Fibroblast of mammary gland (primary cell): ENCODE measurements around the gene CAPN5.
"Not testable (repeated sequence)": the region's sequence is repeated elsewhere in the genome, so short reads cannot be mapped to it uniquely, and the experiment has no call there.

Source experiments
- DNase-seq: peaks from one replicate; pipeline ENCODE4 v3.0.0-alpha.2; 2010; ENCODE audit warnings: low read depth
- H3K4me3 ChIP-seq: 2 replicates; pipeline ENCODE4 v1.5.1; 2011; ENCODE audit warnings: low read depth, mild to moderate bottlenecking, low read length, moderate library complexity; ENCODE audit not compliant: control insufficient read depth
- TF ChIP-seq, protein P1 (sequence below): conservative IDR thresholded peaks from 2 replicates; pipeline ENCODE4 v1.5.1; 2011; ENCODE audit warnings: low read depth, low read length, inconsistent platforms; ENCODE audit not compliant: control insufficient read depth, insufficient read depth

The CAPN5 gene

DNA sequence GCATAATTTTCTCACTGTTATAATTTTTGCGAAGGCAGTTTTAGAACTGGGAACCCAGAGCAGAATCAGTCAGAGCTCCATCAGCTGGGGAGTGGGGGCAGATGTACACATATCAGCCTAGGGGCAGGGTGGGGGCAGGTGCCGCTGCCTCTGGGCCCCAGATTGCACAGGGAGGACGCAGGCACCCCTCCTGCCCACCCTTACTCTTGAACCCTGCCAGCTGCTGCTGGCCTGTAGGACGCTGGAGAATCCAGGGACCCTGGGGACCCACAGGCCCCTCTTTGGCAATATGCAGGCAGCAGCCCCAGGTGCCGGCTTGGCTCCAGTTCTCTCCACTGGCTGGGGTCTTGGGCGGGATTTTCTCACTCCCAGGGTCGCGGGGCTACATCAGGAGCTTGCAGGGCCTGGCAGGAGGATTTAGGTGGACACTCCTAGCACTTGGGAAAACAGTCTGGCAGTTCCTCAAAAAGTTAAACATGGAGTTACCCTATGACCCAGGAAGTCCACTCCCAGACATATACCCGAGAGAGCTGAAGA lies 8.8 kb upstream of the CAPN5 start:
- H3K4me3 ChIP-seq, result no peak overlapping the region
- DNase-seq, result no peak
- TF ChIP-seq, protein P1, sequence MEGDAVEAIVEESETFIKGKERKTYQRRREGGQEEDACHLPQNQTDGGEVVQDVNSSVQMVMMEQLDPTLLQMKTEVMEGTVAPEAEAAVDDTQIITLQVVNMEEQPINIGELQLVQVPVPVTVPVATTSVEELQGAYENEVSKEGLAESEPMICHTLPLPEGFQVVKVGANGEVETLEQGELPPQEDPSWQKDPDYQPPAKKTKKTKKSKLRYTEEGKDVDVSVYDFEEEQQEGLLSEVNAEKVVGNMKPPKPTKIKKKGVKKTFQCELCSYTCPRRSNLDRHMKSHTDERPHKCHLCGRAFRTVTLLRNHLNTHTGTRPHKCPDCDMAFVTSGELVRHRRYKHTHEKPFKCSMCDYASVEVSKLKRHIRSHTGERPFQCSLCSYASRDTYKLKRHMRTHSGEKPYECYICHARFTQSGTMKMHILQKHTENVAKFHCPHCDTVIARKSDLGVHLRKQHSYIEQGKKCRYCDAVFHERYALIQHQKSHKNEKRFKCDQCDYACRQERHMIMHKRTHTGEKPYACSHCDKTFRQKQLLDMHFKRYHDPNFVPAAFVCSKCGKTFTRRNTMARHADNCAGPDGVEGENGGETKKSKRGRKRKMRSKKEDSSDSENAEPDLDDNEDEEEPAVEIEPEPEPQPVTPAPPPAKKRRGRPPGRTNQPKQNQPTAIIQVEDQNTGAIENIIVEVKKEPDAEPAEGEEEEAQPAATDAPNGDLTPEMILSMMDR, result no peak

DNA sequence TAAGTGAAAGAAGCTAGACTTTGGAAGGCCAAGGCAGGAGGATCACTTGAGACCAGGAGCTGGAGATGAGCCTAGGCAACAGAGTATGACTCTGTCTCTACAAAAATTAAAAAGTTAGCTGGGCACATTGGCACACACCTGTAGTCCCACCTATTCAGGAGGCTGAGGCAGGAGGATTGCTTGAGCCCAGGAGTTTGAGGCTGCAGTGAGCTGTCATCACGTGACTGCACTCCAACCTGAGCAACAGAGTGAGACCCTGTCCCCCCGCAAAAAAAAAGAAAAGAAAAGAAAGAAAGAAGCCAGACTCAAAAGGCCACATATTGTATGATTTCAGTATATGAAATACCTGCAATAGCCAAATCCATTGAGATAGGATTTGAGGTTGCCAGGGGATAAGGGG lies 7.9 kb upstream of the CAPN5 start:
- TF ChIP-seq, protein P1, result no peak
- no peak for DNase-seq

DNA sequence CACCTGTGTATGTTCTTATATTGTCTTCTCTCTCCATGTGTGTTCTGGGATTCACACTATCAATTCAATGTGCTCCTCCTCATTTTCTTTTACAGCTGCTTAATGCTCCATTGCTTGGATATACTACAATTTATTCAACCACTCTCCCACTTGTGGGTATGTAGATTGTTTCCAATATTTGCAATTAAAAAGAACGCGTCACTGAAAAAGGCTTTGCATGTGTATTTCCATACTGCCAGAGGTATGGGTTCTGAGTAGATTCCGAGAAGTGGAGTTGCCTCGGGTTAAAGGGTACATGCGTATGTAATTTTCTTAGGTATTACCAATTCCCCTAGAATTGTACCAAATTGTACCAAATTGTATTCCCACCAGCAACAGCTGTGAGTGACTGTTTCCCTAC lies 7.0 kb upstream of the CAPN5 start:
- TF ChIP-seq, protein P1, result no peak
- H3K4me3 ChIP-seq, result no peak overlapping the region
- DNase-seq, result no peak

More for the DNA sequence above, 7.9 kb upstream of the CAPN5 start:
- no peak overlapping the region for H3K4me3 ChIP-seq

DNA sequence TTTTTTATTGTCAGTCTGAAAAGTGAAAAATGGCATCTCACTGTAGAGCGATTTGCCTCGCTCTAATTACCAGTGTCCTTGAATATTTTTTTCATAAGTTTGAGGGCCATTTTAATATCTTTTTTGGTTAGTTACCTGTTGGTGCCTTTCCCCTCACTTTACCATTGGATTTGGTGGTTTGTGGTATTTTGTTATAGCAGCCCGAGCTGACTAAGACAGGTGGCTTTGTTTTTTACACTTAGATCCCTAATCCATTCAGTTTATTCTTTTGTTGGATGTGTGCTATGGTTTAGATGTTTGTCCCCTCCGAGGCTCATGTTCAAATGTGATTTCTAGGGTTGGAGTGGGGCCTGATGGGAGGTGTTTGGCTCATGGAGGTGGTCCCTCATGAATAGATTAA lies 6.5 kb upstream of the CAPN5 start:
- H3K4me3 ChIP-seq, result no peak overlapping the region
- no peak for DNase-seq
- TF ChIP-seq, protein P1, result no peak

DNA sequence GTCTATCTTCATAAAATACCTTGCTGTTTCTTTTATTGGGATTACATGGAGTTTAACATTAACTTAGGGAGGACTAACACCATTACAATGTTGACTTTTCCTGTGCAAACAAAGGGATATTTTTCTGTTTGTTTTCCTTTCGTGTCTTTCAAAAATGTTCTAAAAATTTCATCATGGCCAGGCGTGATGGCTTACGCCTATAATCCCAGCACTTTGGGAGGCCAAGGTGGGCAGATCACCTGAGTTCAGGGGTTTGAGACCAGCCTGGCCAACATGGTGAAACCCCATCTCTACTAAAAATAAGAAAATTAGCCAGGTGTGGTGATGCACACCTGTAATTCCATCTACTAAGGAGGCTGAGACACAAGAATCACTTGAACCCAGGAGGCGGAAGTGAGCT lies 5.5 kb upstream of the CAPN5 start:
- DNase-seq, result not testable (repeated sequence)

DNA sequence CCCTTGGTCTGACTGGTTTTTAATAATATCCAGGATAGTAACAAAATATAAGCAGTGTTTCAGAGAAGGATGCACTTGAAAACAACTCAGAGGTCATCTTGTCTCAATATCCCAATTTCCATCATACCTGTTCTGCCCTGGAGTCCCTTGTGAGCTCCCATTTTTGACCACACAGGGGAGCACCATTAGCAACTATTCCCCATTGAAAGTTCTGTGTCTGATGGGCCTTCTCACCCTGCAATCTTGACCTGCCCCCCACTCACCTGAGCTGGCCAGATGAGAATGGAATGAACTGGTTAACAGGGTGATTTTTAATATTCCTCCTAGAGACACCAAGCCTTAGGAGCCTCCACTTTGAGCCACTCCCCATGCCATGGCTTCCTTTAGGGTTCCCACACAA lies 3.8 kb upstream of the CAPN5 start:
- TF ChIP-seq, protein P1, result peak; percentile 16
- H3K4me3 ChIP-seq, result no peak overlapping the region
- DNase-seq, result no peak

More for the DNA sequence above, 5.5 kb upstream of the CAPN5 start:
- not testable (repeated sequence) for H3K4me3 ChIP-seq

DNA sequence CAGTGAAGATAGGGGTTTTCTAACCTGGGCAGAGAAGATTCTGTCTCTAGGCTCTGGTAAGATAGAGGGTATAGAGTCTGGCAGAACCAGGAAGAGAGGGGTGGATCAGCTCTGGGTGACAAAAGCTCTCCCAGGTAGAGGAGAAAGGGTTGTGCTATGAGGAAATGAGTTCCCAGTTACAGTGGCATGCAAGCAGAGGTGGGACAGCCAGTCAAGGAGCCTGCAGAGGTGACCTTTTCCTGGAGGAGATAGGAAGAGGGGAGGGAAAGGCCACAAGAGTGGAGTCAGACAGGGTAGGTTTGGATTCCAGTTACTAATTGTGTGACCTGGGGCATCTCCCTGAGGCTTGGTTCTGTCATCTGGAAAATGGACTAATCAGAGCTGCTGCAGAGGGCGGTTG lies 3.4 kb upstream of the CAPN5 start:
- no peak overlapping the region for H3K4me3 ChIP-seq
- no peak for DNase-seq
- TF ChIP-seq, protein P1, result no peak
